ENCODE results near the gene TIMM44. TPM values are rescaled to one million over a fixed set of nuclear protein-coding genes. Genes with fewer than 3 reads are reported as not detected.
"Not testable (repeated sequence)": the region's sequence is repeated elsewhere in the genome, so short reads cannot be mapped to it uniquely, and the experiment has no call there.

Gene TIMM44
- total RNA-seq, 1 donor from 2014 or later: 80.7 TPM

- peaks cover 26% of the 10 kb centered on the region for H3K36me3 Mint-ChIP-seq
- H3K4me1 Mint-ChIP-seq: peaks cover 5% of the 10 kb centered on the region
- H3K9me3 Mint-ChIP-seq: no peaks in the 10 kb centered on the region
- H3K27ac Mint-ChIP-seq: no peak overlapping the region
- no peak for DNase-seq (ENCODE audit: low spot score in 2 of 2, unreplicated experiment in 2 of 2)
- no peak overlapping the region for H3K4me3 Mint-ChIP-seq
- H3K27me3 Mint-ChIP-seq (ENCODE audit: low read depth): no peaks in the 10 kb centered on the region
- TF ChIP-seq CTCF (IDR thresholded peaks at IDR 0.05; ENCODE audit: unreplicated experiment): no peak
Observed at GRCh38 chr19:7962644-7963268, 19.3 kb upstream of the TIMM44 start.

GRCh38 chr19:7961920-7962626, 18.6 kb upstream of the TIMM44 start:
- H3K27ac Mint-ChIP-seq: no peak overlapping the region
- H3K4me1 Mint-ChIP-seq: peaks cover 5% of the 10 kb centered on the region
- H3K36me3 Mint-ChIP-seq: peaks cover 19% of the 10 kb centered on the region
- DNase-seq (ENCODE audit: low spot score in 2 of 2, unreplicated experiment in 2 of 2): no peak
- H3K27me3 Mint-ChIP-seq (ENCODE audit: low read depth): no peaks in the 10 kb centered on the region
- no peaks in the 10 kb centered on the region for H3K9me3 Mint-ChIP-seq
- no peak overlapping the region for H3K4me3 Mint-ChIP-seq
- TF ChIP-seq CTCF (IDR thresholded peaks at IDR 0.05; ENCODE audit: unreplicated experiment): no peak

GRCh38 chr19:7961082-7961481, 17.6 kb upstream of the TIMM44 start:
- H3K4me1 Mint-ChIP-seq; DNase-seq (ENCODE audit: low spot score in 2 of 2, unreplicated experiment in 2 of 2); H3K4me3 Mint-ChIP-seq; H3K27ac Mint-ChIP-seq; H3K27me3 Mint-ChIP-seq (ENCODE audit: low read depth); H3K9me3 Mint-ChIP-seq: not testable (repeated sequence)
- H3K36me3 Mint-ChIP-seq: peaks cover 16% of the 10 kb centered on the region

- H3K4me3 Mint-ChIP-seq: no peak overlapping the region
- TF ChIP-seq CTCF (IDR thresholded peaks at IDR 0.05; ENCODE audit: unreplicated experiment): no peak
- no peaks in the 10 kb centered on the region for H3K27me3 Mint-ChIP-seq (ENCODE audit: low read depth)
Observed at GRCh38 chr19:7959211-7959610, 15.7 kb upstream of the TIMM44 start.

GRCh38 chr19:7955696-7956095, 12.2 kb upstream of the TIMM44 start:
- Mint-ChIP-seq H3K9me3 (no peaks in the 10 kb centered on the region), H3K27me3 (ENCODE audit: low read depth) (no peaks in the 10 kb centered on the region), H3K27ac (no peak overlapping the region), H3K4me3 (no peak overlapping the region), H3K36me3 (peaks cover 4% of the 10 kb centered on the region), H3K4me1 (peaks cover 2% of the 10 kb centered on the region)
- no peak for DNase-seq (ENCODE audit: low spot score in 2 of 2, unreplicated experiment in 2 of 2)
- no peak for TF ChIP-seq CTCF (IDR thresholded peaks at IDR 0.05; ENCODE audit: unreplicated experiment)

More at GRCh38 chr19:7959211-7959610, 15.7 kb upstream of the TIMM44 start:
- Mint-ChIP-seq H3K9me3 (no peaks in the 10 kb centered on the region), H3K4me1 (no peaks in the 10 kb centered on the region), H3K36me3 (peaks cover 11% of the 10 kb centered on the region), H3K27ac (no peak overlapping the region)
- DNase-seq (ENCODE audit: low spot score in 2 of 2, unreplicated experiment in 2 of 2): no peak

GRCh38 chr19:7953576-7953975, 10.1 kb upstream of the TIMM44 start:
- no peak overlapping the region for H3K4me3 Mint-ChIP-seq
- H3K27ac Mint-ChIP-seq: no peak overlapping the region
- peaks cover 2% of the 10 kb centered on the region for H3K36me3 Mint-ChIP-seq

More at GRCh38 chr19:7953576-7953975, 10.1 kb upstream of the TIMM44 start:
- no peaks in the 10 kb centered on the region for H3K27me3 Mint-ChIP-seq (ENCODE audit: low read depth)
- TF ChIP-seq CTCF (IDR thresholded peaks at IDR 0.05; ENCODE audit: unreplicated experiment): no peak
- H3K4me1 Mint-ChIP-seq: peaks cover 2% of the 10 kb centered on the region
- no peak for DNase-seq (ENCODE audit: low spot score in 2 of 2, unreplicated experiment in 2 of 2)
- H3K9me3 Mint-ChIP-seq: no peaks in the 10 kb centered on the region

All from mesothelial cell of epicardium (in vitro differentiated cells).